Stimulated activated CD4-positive, alpha-beta T cell treated with anti-CD3 and anti-CD28 coated beads, Interleukin-2, amount 100 ng/mL, for 48 hours (primary cell): ENCODE measurements around the gene MRPL24.
A peak's percentile ranks its signal among the peaks of the same experiment; 100 is the strongest.

Source experiments
- DNase-seq, 2 donors: peaks; one replicate each; pipeline ENCODE4 v3.0.0-alpha.2; 2020

The MRPL24 gene

GRCh38 chr1:156742801-156743200, 1.9 kb upstream of the MRPL24 start:
- DNase-seq: no peak

- DNase-seq: no peak
Measured at GRCh38 chr1:156742017-156742416, 1.1 kb upstream of the MRPL24 start.

GRCh38 chr1:156741481-156741983, 644 bp upstream of the MRPL24 start:
- DNase-seq: peak in 1 of 2 donors; percentile 33

- DNase-seq: no peak
Measured at GRCh38 chr1:156740237-156740740, 599 bp downstream of the MRPL24 start.

GRCh38 chr1:156738916-156739315, 2.0 kb downstream of the MRPL24 start:
- DNase-seq: no peak

- no peak for DNase-seq
Measured at GRCh38 chr1:156738407-156738806, 2.5 kb downstream of the MRPL24 start.

GRCh38 chr1:156733989-156734584, 6.8 kb downstream of the MRPL24 start:
- DNase-seq: no peak

- DNase-seq: peak; percentile 86 to 89
Measured at GRCh38 chr1:156728599-156729462, 12.1 kb downstream of the MRPL24 start, which contains the start of gene ISG20L2. Gene ISG20L2 (minus strand): TSS chr1:156728766. CDS start chr1:156727652, 1,114 bp downstream.

- DNase-seq: peak; percentile 75 to 76
Measured at GRCh38 chr1:156727926-156728598, 12.8 kb downstream of the MRPL24 start, which contains the start of gene METTL25B. Gene METTL25B (plus strand): TSS chr1:156728469. CDS start chr1:156729105, 636 bp downstream.

- DNase-seq: no peak
Measured at GRCh38 chr1:156727492-156727891, 13.4 kb downstream of the MRPL24 start.

- DNase-seq: peak; percentile 53 to 64
Measured at GRCh38 chr1:156726549-156727226, 14.2 kb downstream of the MRPL24 start.

- peak; percentile 77 to 79 for DNase-seq
Measured at GRCh38 chr1:156725683-156726280, 15.1 kb downstream of the MRPL24 start.

GRCh38 chr1:156721535-156721934, 19.4 kb downstream of the MRPL24 start:
- no peak for DNase-seq

GRCh38 chr1:156721131-156721530, 19.8 kb downstream of the MRPL24 start:
- no peak for DNase-seq

- DNase-seq: no peak
Measured at GRCh38 chr1:156717351-156717750, 23.5 kb downstream of the MRPL24 start.

- DNase-seq: no peak
Measured at GRCh38 chr1:156714830-156715229, 26.1 kb downstream of the MRPL24 start.

GRCh38 chr1:156712626-156713025, 28.3 kb downstream of the MRPL24 start:
- no peak for DNase-seq

- DNase-seq: no peak
Measured at GRCh38 chr1:156711011-156711817, 29.7 kb downstream of the MRPL24 start.

- no peak for DNase-seq
Measured at GRCh38 chr1:156709757-156710489, 31.0 kb downstream of the MRPL24 start.

- DNase-seq: no peak
Measured at GRCh38 chr1:156709031-156709430, 31.9 kb downstream of the MRPL24 start.
